Brain microvascular endothelial cell (primary cell): Measurements from ENCODE around the gene RBM6.

ENCODE experiments used
- DNase-seq: peaks from one replicate; pipeline ENCODE4 v3.0.0-alpha.2; 2020
- H3K27ac ChIP-seq: fragments of 250-450 bp; sonication (Bioruptor Pico); 2 replicates; pipeline ENCODE4 v1.5.1; 2020; ENCODE audit warnings: mild to moderate bottlenecking, moderate library complexity
- H3K27me3 ChIP-seq: fragments of 250-450 bp; sonication (Bioruptor Pico); replicated peaks from 2 replicates; pipeline ENCODE4 v1.5.1; 2020; ENCODE audit warnings: mild to moderate bottlenecking
- H3K36me3 ChIP-seq: fragments of 250-450 bp; sonication (Bioruptor Pico); replicated peaks from 2 replicates; pipeline ENCODE4 v1.5.1; 2020; ENCODE audit warnings: mild to moderate bottlenecking
- H3K4me3 ChIP-seq: 2 replicates; pipeline ENCODE4 v1.5.1; 2011; ENCODE audit warnings: low read depth, mild to moderate bottlenecking, control low read depth, low read length, moderate library complexity
- in situ Hi-C: cut with HindIII; loops from 2 replicates; pipeline ENCODE4 v1.10.0; 2017; ENCODE audit warnings: low sequenced_read_pairs, low pct_ligation_motif_present
- TF ChIP-seq, protein P1 (sequence below): IDR thresholded peaks from 2 replicates; pipeline ENCODE4 v1.5.1; 2011; ENCODE audit warnings: low read depth, mild to moderate bottlenecking, moderate library complexity, low read length, control low read depth, inconsistent platforms; ENCODE audit errors: missing control alignments

RBM6 gene, protein sequence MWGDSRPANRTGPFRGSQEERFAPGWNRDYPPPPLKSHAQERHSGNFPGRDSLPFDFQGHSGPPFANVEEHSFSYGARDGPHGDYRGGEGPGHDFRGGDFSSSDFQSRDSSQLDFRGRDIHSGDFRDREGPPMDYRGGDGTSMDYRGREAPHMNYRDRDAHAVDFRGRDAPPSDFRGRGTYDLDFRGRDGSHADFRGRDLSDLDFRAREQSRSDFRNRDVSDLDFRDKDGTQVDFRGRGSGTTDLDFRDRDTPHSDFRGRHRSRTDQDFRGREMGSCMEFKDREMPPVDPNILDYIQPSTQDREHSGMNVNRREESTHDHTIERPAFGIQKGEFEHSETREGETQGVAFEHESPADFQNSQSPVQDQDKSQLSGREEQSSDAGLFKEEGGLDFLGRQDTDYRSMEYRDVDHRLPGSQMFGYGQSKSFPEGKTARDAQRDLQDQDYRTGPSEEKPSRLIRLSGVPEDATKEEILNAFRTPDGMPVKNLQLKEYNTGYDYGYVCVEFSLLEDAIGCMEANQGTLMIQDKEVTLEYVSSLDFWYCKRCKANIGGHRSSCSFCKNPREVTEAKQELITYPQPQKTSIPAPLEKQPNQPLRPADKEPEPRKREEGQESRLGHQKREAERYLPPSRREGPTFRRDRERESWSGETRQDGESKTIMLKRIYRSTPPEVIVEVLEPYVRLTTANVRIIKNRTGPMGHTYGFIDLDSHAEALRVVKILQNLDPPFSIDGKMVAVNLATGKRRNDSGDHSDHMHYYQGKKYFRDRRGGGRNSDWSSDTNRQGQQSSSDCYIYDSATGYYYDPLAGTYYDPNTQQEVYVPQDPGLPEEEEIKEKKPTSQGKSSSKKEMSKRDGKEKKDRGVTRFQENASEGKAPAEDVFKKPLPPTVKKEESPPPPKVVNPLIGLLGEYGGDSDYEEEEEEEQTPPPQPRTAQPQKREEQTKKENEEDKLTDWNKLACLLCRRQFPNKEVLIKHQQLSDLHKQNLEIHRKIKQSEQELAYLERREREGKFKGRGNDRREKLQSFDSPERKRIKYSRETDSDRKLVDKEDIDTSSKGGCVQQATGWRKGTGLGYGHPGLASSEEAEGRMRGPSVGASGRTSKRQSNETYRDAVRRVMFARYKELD

GRCh38 chr3:49939858-49940666 lies at the start of gene RBM6:
RBM6 (plus strand) TSS chr3:49940150; CDS start chr3:49962642, 22,492 bp downstream.
- H3K4me3 ChIP-seq: peak within 1 kb of the TSS; percentile 90
- H3K27me3 ChIP-seq: no peaks in the 10 kb centered on the region
- in situ Hi-C loops: no loop called here
- peak within 1 kb of the TSS; percentile 90 for H3K27ac ChIP-seq
- no peaks in the 10 kb centered on the region for H3K36me3 ChIP-seq
- TF ChIP-seq, protein P1, sequence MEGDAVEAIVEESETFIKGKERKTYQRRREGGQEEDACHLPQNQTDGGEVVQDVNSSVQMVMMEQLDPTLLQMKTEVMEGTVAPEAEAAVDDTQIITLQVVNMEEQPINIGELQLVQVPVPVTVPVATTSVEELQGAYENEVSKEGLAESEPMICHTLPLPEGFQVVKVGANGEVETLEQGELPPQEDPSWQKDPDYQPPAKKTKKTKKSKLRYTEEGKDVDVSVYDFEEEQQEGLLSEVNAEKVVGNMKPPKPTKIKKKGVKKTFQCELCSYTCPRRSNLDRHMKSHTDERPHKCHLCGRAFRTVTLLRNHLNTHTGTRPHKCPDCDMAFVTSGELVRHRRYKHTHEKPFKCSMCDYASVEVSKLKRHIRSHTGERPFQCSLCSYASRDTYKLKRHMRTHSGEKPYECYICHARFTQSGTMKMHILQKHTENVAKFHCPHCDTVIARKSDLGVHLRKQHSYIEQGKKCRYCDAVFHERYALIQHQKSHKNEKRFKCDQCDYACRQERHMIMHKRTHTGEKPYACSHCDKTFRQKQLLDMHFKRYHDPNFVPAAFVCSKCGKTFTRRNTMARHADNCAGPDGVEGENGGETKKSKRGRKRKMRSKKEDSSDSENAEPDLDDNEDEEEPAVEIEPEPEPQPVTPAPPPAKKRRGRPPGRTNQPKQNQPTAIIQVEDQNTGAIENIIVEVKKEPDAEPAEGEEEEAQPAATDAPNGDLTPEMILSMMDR: no peak
- DNase-seq: peak; percentile 94

- TF ChIP-seq, protein P1: no peak
- in situ Hi-C loops: no loop called here
- Histone ChIP-seq H3K27ac (no peak overlapping the region), H3K27me3 (no peaks in the 10 kb centered on the region), H3K4me3 (no peak overlapping the region), H3K36me3 (no peaks in the 10 kb centered on the region)
- DNase-seq: no peak
Observed at GRCh38 chr3:49895791-49896190, 44.2 kb upstream of the RBM6 start.

GRCh38 chr3:49896345-49896744 lies 43.6 kb upstream of the RBM6 start:
- TF ChIP-seq, protein P1: no peak
- no peak for DNase-seq
- Histone ChIP-seq H3K27ac (no peak overlapping the region), H3K4me3 (no peak overlapping the region), H3K36me3 (no peaks in the 10 kb centered on the region), H3K27me3 (no peaks in the 10 kb centered on the region)
- in situ Hi-C loops: no loop called here

DNA sequence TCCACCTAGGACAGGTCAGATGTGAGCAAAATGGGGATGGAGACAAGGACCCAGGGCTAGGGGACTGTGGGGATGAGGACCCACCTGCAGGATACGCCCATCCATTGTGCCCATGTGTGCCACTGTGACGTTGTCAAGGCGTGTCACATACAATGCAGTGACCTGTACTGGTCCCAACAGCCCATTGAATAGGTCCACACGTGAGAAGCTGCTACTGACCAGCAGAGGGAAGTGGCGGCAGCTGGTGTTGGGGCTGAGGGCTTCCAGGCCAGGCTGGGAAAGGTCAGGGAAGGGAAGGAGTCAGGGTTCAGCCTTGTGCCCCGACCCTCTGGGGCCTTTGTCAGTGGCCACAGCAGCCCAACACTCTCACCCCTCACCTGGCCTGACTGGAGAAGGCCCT lies 41.0 kb upstream of the RBM6 start:
- Histone ChIP-seq H3K4me3 (no peak overlapping the region), H3K27ac (no peak overlapping the region), H3K36me3 (no peaks in the 10 kb centered on the region), H3K27me3 (no peaks in the 10 kb centered on the region)
- in situ Hi-C loops: no loop called here
- TF ChIP-seq, protein P1: no peak
- DNase-seq: no peak

- no peak for DNase-seq
- in situ Hi-C loops: no loop called here
- H3K4me3 ChIP-seq: no peak overlapping the region
- TF ChIP-seq, protein P1: peak; percentile 48
- H3K27me3 ChIP-seq: no peaks in the 10 kb centered on the region
- H3K27ac ChIP-seq: no peak overlapping the region
- no peaks in the 10 kb centered on the region for H3K36me3 ChIP-seq
Observed at GRCh38 chr3:49899815-49900214, 40.1 kb upstream of the RBM6 start.
